ENCODE measurements around the gene CSTB. TPM values are rescaled to one million over a fixed set of nuclear protein-coding genes. Genes with fewer than 3 reads are reported as not detected.

CSTB gene
- total RNA-seq, 4 donors from 2014 or later: 17.5 to 39.9 (median 27.9) TPM

DNA sequence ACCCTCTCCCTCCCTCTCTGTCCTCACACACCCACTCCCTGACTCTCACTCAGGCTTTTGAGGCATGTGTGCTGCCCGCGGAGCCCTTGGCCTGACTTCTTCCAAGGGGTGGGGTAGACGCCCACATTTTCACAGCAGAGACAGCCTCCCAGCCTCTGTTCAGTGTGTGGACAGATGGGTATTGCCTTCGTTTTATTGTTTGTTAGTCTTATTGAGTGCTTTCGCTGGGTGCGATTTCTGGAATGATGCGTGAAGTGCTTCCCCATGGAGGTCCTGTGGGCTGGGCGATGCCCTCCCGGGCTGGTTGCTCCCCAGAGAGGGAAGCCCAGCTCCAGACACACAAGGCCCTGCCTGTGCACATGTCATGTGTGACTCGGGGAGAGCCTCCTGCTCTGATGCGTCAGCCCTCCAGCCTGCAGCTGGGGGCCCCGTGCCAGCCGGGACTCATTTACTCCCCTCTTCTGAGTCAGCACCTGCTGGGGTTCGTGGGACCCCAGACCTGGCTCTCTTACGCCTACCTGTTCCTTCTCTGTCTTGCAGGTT lies 42.5 kb downstream of the CSTB start:
- TF ChIP-seq POLR2AphosphoS5 (IDR thresholded peaks at IDR 0.05): no peak
- no peak for TF ChIP-seq POLR2A (IDR thresholded peaks at IDR 0.05)
- no peak for TF ChIP-seq EP300 (IDR thresholded peaks at IDR 0.05)
- TF ChIP-seq, protein P1, sequence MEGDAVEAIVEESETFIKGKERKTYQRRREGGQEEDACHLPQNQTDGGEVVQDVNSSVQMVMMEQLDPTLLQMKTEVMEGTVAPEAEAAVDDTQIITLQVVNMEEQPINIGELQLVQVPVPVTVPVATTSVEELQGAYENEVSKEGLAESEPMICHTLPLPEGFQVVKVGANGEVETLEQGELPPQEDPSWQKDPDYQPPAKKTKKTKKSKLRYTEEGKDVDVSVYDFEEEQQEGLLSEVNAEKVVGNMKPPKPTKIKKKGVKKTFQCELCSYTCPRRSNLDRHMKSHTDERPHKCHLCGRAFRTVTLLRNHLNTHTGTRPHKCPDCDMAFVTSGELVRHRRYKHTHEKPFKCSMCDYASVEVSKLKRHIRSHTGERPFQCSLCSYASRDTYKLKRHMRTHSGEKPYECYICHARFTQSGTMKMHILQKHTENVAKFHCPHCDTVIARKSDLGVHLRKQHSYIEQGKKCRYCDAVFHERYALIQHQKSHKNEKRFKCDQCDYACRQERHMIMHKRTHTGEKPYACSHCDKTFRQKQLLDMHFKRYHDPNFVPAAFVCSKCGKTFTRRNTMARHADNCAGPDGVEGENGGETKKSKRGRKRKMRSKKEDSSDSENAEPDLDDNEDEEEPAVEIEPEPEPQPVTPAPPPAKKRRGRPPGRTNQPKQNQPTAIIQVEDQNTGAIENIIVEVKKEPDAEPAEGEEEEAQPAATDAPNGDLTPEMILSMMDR (IDR thresholded peaks at IDR 0.05): no peak
- no peak overlapping the region for H3K4me3 ChIP-seq
- H3K27me3 ChIP-seq: no peaks in the 10 kb centered on the region
- peaks cover 55% of the 10 kb centered on the region for H3K4me1 ChIP-seq
- no peaks in the 10 kb centered on the region for H3K9me3 ChIP-seq
- peak overlapping the region; percentile 73 for H3K27ac ChIP-seq
- peaks cover 24% of the 10 kb centered on the region for H3K36me3 ChIP-seq
- DNase-seq (ENCODE audit: low spot score in 2 of 2): no peak
- 45% methylated on average over 14 of the region's 15 CpGs for WGBS

DNA sequence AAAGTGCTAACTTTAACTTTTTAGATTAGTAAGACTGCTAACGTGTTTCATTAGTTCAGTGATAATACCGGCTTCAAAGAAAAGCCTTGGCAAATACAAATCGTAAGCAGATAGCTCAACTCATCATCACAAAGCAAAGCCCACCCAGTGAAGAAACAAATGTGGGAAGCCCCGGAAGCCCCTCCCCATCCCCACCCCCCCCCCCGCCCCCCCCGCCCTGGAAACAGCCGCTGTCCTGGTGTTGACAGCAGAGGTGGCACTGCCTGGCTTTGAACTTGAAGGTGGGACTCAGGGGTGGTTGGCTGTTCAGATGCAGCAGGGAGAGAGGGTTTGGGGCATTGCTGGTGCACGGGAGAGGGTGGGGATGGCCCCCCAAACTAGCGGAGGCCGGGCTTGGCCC lies 43.0 kb downstream of the CSTB start:
- 50% methylated on average over 10 of the region's 10 CpGs for WGBS
- H3K4me1 ChIP-seq: peaks cover 61% of the 10 kb centered on the region
- no peaks in the 10 kb centered on the region for H3K9me3 ChIP-seq
- TF ChIP-seq POLR2A (IDR thresholded peaks at IDR 0.05) (no peak), EP300 (IDR thresholded peaks at IDR 0.05) (no peak), POLR2AphosphoS5 (IDR thresholded peaks at IDR 0.05) (no peak)
- TF ChIP-seq, protein P1 (IDR thresholded peaks at IDR 0.05): no peak
- DNase-seq (ENCODE audit: low spot score in 2 of 2): no peak
- H3K27me3 ChIP-seq: no peaks in the 10 kb centered on the region
- H3K27ac ChIP-seq: no peak overlapping the region
- peaks cover 20% of the 10 kb centered on the region for H3K36me3 ChIP-seq
- no peak overlapping the region for H3K4me3 ChIP-seq

DNA sequence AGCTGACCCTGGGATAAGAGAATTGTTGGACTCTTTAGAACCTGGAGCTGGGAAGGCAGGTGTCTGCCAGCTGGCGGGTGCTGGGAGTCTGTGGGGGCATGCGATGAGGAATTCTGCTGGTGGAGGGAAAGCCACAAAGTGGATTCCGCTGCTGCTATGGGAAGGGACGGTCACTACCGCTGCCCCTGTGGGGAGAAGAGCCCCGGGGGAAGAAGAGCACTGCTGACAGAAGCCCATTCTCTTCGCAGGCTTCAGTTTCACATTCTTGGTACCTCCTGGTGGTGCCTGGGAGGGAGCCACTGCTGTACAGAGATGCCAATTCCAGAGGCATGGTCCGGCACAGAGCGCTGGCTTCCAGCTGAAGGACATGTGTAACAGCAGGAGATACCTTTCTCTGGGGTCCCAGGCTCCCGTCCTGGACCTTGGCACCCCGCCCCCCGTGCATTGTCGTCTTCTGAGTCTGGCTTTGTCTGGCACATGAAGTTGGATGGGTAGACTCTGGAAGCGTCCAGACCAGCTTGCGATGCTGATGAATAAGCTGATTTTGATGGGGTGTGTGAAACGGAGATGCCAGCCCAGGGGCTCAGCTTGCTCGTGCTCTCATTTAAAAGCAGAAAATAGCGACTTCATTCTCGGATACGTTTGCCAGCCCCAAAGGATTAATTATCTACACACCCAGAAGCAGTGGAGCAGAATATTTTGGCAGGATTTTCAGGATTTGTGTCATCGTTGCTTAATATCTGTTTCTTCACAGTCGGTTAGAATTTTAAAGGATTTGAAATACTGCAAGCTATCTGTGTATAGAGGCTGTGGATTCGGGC lies 44.0 kb downstream of the CSTB start:
- TF ChIP-seq POLR2A (IDR thresholded peaks at IDR 0.05) (no peak), POLR2AphosphoS5 (IDR thresholded peaks at IDR 0.05) (no peak), EP300 (IDR thresholded peaks at IDR 0.05) (no peak)
- TF ChIP-seq, protein P1 (IDR thresholded peaks at IDR 0.05): no peak
- WGBS: 44% methylated on average over 22 of the region's 23 CpGs
- peak overlapping the region; percentile 5 for H3K27ac ChIP-seq
- H3K9me3 ChIP-seq: no peaks in the 10 kb centered on the region
- H3K4me1 ChIP-seq: peaks cover 70% of the 10 kb centered on the region
- H3K36me3 ChIP-seq: peaks cover 11% of the 10 kb centered on the region
- H3K27me3 ChIP-seq: no peaks in the 10 kb centered on the region
- peak in 1 of 2 donors; percentile 73 for DNase-seq (ENCODE audit: low spot score in 2 of 2)
- no peak overlapping the region for H3K4me3 ChIP-seq

DNA sequence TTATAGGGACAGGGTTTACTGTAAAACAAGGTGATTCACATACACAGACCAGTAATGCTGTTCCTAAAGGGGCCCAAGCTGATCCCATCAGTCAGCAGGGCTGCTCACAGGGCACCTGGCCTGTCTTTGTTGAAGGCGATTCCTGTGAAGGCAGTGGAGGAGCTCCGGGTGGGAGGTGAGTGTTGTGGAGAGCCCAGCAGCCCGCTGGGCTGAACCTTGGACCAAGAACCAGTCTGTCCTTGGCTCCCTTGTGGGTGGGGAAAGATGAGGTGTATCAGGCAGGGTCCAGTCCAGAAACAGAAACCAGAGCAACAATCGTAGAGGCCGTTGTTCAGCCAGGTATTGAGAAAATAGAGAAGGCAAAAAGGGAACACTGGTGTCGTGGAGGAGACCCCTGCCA lies 44.6 kb downstream of the CSTB start:
- TF ChIP-seq POLR2A (IDR thresholded peaks at IDR 0.05) (no peak), EP300 (IDR thresholded peaks at IDR 0.05) (no peak), POLR2AphosphoS5 (IDR thresholded peaks at IDR 0.05) (no peak)
- TF ChIP-seq, protein P1 (IDR thresholded peaks at IDR 0.05): no peak
- DNase-seq (ENCODE audit: low spot score in 2 of 2): no peak
- peaks cover 77% of the 10 kb centered on the region for H3K4me1 ChIP-seq
- no peak overlapping the region for H3K4me3 ChIP-seq
- WGBS: 81% methylated on average over 6 of the region's 6 CpGs
- no peak overlapping the region for H3K27ac ChIP-seq
- H3K36me3 ChIP-seq: peaks cover 5% of the 10 kb centered on the region
- H3K9me3 ChIP-seq: no peaks in the 10 kb centered on the region
- H3K27me3 ChIP-seq: no peaks in the 10 kb centered on the region
